ENCODE measurements around the gene TCF7.

TCF7 gene

DNA sequence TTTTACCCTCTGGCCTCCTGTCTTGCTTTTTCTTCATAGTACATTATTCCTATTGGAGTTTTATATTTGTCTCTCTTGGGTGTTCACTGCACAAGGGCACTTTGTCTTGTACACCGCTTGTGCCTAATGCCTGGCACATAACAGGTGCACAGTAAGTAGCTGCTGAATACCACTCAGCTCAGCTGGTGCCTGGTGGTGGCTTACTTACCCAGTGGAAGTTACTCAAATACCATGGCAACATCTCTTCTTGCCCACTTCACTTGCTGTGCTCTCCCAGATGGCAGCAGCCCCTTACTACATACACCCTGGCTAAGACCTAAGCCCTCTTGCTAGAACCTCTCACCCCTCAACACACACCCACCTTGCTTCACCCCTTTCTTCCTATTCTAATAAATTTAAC lies 73.6 kb downstream of the TCF7 start:
- DNase-seq, result no peak

DNA sequence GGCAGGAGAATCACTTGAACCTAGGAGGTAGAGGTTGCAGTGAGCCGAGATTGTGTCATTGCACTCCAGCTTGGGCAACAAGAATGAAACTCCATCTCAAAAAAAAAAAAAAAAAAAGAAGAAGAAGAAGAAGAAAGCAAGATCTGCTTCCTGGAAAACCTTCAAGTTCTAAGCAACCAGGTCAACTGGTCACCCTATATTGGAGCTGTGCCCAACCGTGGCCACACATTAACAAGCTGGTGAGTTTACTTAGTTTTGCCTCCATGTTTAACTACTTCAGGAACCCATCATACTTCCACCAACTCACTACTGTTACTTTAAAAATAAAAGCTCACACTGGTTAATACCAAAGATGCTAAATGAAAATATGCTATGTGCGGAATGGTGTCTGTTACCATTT lies 74.5 kb downstream of the TCF7 start:
- no peak for DNase-seq

DNA sequence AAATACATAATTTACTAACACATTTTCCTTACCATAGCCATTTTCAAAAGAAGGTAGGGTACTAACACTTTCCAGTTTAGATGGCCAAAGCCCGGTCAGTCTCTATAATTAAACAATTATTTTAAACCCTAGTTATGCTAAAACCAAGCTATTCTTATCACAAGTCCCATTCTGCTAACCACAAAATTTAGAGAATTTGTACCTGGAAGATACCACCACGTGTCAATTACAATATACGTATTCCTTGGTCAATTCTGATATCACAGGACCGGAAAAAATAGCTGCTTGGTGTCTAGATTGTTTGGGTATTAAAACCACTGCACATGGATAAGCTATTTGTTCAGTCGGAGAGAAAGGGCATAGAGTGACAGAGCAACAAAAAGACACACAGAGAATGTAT lies 81.2 kb downstream of the TCF7 start:
- DNase-seq, result no peak
